KG1 (cell line): Measurements from ENCODE around the gene PPIP5K1.
"Not testable (repeated sequence)": the region's sequence is repeated elsewhere in the genome, so short reads cannot be mapped to it uniquely, and the experiment has no call there.

Source experiments
- DNase-seq: peaks from one replicate; lab custom pipeline; 2025; lab: John Stamatoyannopoulos, UW

PPIP5K1 gene

DNA sequence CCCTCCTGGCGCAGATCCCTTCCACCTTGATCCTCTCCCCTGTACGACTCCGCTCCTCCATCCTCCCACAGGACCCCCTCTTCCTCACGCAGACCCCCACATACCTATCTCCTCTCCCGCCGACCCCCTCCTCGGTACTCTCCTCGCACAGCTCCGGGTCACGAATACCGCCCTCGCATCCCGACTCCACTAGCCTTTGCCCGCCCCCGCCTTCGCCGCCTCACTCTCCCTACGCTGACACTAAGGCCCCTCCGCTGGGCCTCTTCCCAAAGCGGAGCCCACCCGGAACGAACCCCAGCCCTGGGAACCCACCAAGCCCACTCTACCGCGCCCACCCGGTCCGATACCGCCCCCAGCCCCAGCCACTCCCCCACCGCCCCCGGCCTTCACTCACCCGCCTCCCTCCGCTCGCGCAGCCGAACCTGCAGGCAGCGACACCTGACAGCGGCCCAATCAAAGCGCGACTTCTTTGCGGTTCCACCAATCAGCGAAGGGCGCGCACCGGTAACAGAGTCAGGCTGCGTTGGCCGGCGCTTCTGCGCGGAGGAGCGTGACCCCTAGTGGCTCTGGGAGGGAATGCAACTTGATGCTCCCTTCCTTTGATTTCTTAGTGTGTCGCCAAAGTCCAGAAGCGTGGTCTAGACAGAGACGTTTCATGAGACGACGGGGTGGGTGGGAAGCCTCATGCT is at the start of gene PPIP5K1:
Gene PPIP5K1, minus strand, starts transcription at position 431 of the 689 bp plus-strand sequence. CDS start 5,704 bp downstream, outside the sequence.
- DNase-seq = not testable (repeated sequence)

DNA sequence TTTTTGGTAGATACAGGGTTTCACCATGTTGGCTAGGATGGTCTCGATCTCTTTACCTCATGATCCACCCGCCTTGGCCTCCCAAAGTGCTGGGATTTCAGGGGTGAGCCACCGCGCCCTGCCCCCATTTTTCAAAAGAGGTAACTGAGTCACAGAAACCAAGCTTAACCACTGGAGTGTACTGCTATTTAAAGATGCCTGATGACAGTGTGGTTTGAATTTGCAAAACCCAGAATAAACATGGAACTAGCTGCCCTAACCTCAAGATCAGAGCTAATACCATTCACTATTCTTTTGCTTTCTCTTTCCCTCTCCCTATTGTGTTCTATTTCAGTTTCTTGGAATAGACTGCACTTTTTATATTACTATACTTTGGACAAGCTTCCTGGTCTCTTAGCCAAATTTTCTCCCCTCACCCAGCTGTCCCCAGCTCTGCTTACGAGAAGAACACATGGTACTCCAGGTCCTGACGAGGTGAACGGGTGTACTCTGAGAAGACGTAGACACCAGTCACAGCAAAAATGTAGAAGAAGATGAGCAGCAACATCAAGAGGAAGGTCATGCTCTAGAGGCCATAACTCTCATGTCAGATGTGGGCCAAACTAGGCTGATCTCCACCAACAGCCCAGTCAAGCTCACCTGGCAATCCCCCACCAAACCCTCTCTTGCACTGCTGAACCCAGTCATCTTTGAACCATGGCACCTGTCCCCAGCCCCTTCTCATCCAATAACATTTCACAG is 48.6 kb upstream of the PPIP5K1 start:
- DNase-seq = not testable (repeated sequence)

DNA sequence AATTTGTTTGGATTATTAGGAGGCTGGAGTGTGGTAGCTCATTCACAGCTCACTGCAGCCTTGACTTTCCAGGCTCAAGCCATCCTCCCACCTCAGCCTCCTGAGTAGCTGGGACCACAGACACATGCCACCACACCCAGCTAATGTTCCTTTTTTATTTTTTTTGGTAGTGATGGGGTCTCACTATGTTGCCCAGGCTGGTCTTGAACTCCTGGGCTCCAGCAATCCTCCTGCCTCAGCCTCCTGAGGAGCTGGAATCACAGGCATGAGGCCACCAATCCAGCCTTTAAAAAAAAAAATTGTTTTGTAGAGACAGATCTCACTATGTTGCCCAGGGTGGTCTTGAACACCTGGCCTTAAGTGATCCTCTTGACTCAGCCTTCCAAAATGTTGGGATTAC is 36.9 kb upstream of the PPIP5K1 start:
- DNase-seq = not testable (repeated sequence)

DNA sequence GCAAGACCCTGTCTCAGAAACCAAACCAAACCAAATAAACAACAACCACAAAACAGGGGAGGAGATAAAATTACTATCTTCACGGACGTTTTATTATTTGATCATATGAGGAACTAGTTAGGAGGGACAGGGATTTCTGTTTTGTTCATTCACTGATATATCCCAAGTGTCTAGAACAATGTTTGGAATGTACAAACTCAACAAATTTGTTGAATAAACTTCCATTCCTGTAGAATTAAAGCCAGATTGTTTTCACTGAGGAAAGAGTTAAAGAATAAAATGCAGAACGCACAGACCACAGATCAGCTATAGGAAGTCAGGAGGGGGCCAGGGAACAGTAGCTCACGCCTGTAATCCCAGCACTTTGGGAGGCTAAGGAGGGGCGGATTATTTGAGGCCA is 35.1 kb upstream of the PPIP5K1 start:
- DNase-seq = no peak

DNA sequence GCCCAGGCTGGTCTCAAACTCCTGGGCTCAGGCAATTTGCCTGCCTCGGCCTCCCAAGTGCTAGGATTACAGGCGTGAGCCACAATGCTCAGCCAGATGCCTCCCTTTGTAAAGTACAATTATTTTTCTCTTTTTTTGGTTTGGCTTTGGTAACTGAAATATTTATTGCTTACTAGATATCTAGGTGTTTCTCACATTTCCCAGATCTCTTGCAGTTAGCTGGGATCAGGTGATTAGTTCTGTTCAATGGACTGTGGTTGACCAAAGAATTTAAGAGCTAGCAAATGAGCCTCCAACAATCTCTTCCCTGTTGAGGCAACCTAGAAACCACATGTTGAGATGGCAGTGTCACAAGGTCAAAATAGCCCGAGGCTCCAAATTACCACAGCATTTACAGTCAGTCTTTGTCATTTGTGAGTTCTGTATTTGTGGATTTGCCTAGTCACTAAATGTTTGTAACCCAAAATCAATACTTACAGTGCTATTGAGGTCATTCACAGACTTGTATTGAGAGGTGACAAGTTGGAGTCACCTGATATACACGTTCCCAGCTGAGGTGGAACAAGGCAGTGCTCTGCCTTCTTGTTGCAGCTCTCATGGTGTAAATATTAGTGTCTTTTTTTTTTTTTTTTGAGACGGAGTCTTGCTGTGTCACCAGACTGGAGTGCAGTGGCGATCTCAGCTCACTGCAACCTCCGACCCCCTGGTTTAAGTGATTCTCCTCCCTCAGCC is 32.2 kb upstream of the PPIP5K1 start:
- DNase-seq = not testable (repeated sequence)

DNA sequence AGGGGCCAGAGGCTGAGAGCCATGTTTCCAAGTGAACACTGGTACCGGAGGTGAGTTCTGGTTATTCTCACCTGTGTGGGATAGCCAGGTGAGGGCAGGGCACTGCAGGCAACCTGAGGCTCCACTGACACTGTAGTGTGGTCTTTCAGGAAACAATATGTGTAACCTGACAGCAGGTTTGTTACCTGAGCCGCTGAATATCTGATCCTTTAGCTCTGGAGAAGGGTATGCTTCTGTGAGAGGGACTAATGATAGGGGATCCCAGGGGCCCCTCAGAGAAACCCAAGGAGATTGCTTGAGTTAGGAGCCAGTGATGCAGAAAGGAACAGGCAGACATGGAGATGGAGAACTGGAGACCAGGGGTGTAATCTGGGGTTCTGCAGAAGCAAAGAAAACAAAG is 28.7 kb upstream of the PPIP5K1 start, which contains the start of gene STRC:
Gene STRC, minus strand, starts transcription at position 101 of the 400 bp plus-strand sequence. Its CDS starts 78 bp downstream, at position 23.
- DNase-seq = not testable (repeated sequence)

DNA sequence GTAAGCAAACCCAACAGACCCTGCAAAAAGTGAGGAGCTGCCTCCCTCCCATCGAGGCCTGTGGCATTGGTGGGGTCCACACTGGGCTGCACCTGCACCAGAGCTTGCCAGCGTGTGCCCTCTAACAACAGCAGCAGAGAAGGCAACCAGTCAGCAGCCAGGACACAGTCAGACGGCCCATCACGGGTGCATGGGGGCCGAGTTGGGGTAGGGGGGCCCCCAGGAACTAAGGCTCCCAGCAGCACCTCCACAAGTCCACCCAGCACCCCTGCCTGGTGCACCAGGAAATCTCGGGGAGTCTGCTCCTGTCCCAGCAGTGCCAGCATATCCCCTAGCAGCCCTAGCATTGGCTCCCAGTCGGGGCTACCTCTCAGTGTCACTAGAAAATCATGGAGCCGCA is 27.7 kb upstream of the PPIP5K1 start:
- DNase-seq = not testable (repeated sequence)

DNA sequence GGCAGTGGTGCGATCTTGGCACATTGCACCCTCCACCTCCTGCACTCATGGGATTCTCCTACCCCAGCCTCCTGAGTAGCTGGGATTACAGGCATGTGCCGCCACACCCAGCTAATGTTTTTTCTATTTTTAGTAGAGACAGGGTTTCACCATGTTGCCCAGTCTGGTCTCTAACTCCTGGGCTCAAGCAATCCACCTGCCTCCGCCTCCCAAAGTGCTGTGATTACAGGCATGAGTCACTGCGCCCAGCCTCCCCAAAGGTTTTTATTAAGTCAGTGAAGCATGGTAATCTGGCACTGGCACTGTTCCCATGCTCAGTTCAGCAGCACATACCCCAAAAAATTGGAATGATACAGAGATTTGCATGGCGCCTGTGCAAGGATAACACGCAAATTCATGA is 12.2 kb upstream of the PPIP5K1 start:
- DNase-seq = not testable (repeated sequence)

DNA sequence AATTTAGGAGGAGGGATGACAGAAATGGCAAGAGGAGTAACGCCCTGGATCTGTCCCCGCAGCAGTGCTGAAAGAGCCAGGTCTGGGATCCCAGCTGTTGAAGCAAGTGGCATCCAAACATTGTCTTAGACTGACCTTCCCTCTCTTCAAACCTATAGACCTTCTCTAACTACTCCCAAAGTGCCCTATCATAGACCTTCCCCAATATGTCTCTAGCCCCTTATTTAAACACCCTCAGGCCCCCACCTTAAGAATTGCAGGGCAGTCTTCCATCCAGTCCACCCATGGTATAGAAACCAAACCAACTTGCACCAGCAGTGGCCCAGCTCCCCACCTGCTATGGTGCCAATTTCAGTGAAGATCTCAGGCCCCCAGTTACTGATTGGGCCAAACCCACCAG is 10.2 kb upstream of the PPIP5K1 start:
- DNase-seq = not testable (repeated sequence)

DNA sequence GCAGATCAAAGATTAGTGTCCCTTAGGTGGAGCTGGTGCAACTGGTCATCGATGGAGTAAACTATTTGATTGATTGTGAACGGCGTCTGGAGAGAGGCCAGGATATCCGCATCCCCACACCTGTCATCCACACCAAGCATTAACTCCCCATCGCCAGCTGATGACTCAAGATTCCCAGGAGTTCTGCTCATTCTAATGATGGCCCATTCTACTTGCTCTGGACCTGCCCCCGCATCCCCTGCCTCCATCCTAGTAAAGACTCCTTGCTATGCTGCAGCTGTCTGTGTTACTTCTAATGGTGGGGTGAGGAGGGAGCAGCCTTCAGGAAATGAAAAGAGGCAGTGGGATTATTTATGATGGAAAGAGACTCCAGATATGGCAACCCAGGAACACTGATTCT is 9.1 kb upstream of the PPIP5K1 start:
- DNase-seq = not testable (repeated sequence)

DNA sequence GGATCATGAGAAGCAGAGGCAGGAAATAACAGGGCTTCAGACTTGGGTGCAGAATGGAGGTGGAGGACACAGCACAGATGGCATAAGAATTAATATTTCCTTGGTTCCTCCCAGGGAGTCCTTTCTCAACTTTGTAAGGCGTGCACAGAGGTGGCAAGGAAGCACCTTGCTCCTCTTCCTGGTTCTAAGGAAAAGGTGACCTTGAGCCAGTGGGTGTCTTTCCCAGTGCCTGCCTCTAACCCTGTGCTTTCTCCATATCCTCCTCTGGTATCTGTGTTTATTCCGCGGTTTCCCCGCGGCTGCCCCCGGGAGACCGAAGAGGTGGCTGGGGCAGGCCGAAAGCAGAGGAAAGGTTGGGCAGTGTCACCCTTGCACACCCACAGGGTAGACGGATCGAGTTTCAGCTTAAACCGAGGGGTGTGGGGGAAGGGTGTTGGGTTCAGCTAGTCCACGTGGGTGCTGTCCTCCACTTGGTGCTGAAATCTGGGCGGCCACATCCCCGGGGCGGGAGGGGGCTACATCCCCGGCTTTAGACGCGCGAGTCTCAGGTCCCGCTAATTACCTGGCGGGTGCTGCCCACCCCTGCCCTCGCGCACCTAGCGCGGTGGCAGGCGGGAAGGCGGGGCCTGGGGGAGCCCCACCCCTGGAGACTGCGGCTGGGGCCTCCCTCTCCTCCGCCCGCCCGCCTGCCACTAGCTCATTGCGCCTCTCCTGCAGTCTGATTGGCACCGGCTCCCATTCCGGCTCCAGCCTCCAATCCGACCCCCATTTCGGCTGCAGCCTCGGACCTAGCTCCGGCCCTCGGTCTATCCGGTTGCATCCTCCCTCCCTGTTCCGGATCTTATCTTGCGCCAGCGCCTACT is 3.6 kb upstream of the PPIP5K1 start, which contains the start of gene CKMT1B:
Gene CKMT1B, plus strand, starts transcription at position 700 of the 863 bp plus-strand sequence. CDS start 192 bp downstream, outside the sequence.
- not testable (repeated sequence) for DNase-seq

DNA sequence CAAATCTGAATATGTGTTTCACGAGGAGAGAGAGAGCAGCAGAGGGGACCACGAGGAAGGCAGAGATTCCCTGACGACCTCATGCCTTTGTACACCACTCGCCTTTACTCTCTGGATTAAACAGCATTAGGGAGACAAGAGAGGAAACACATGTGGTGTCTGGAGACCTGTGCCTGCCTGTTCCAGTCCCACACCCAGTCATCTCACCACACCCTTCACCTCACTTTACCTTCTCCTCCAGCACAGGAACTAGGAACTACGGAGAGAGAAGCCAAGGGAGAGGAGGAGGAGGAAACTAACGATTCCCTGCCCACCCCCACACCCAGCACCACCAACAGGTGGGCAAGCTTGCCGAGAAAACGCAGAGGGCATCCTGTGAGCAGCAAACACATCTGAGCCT is 2.8 kb upstream of the PPIP5K1 start:
- not testable (repeated sequence) for DNase-seq

DNA sequence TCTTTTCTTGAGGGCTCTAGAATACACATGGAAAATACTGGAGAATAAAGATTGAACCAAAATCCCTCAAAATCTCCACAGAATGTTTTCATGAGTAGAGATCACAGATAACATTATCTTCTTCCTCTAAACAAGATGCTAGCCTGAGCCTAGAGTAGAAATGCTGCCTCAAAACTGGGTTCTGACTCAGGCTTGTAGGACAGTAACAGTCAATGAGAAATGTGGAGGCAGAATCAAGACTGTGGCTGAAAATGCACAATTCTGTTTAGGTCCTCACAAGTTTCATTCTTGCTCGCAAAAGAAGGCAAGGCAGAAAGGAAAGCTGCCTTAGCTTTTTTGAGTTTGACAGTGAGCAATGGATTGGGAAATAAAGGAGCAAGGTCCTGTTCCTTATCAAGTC is 15.4 kb downstream of the PPIP5K1 start:
- DNase-seq = not testable (repeated sequence)

DNA sequence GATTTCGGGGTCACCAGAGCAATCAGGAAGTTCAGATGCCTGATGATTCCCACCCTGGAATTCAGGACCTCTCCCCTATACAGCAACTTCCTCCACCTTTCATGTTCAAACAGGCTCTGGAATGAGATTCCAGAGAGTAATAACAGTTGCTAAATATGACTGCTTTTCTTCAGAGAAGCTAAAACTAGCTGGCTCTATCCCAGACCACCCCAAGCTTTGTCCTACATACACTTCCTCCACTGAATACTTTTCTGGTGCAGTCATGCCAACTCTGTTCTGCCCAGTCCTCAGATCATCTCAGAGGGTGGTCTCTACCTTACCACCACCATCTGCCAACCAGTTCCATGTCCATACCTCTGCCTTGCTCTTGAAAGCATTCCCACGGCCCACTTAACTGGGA is 23.4 kb downstream of the PPIP5K1 start:
- not testable (repeated sequence) for DNase-seq

DNA sequence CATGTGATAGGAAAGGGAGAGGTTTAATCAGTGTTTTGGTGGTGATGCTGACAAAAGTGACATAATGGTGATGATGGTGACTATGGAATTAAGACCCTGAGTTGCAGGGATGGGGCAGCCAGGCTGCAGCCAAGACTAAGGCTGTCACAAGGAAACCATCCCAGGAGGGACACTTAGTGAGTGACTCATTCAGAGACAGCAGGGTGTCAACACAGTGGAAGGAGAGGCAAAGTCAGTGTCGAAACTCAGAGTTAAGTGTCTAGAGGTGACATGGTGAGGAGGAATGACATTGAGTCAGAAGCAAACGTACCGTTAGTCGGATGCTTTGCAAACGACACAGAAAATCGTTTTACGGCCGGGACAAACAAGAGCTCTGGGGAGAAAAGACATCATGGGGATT is 26.2 kb downstream of the PPIP5K1 start:
- DNase-seq = not testable (repeated sequence)

DNA sequence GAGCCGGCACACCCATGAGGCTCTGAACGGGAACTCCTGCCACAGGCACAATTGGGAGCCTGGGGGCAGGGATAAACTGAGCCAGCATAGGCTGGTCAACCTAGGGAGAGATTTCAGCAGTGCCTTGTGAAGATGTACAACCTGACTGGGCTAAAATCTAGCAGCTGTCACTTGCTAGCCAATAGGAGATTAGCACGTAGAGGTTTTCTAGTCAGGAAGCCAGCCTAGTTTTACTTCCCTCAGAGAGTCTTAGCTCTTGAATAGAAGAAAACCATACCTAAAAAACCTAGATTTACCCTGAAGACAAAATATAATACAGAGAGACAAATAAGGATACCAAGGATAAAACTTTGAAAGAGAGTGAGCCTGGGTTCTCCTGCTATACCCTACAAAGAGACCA is 27.3 kb downstream of the PPIP5K1 start:
- DNase-seq = not testable (repeated sequence)

DNA sequence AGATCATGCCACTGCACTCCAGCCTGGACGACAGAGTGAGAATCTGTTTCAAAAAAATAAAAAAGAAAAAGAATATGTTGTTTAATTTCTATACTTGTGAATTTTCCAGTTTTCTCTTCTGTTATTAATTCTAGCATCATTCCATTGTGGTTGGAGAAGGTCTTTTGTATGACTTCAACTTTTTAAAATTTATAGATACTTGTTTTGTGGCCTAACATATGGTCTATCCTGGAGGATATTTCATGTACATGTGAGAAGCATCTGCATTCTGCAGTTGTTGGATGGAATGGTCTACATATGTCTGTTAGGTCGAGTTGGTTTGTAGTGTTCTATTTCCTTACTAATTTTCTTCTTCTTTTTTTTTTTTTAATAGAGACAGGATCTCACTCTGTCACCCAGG is 37.0 kb downstream of the PPIP5K1 start:
- no peak for DNase-seq

DNA sequence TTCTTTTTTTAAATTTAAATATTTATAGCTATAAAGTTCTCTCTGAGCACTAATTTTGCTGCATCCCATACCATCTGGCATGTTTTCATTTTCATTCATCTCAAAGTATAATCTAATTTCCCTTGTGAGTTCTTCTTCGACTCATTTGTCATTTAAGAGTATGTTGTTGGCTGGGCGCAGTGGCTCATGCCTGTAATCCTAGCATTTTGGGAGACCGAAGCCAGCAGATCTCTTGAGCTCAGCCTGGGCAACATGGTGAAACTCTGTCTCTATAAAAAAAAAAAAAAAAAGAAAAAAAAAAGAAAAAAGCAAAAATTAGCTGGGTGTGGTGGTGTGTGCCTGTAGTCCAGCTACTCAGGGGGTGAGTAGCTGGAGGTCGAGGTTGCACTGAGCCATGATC is 37.8 kb downstream of the PPIP5K1 start:
- DNase-seq = no peak

DNA sequence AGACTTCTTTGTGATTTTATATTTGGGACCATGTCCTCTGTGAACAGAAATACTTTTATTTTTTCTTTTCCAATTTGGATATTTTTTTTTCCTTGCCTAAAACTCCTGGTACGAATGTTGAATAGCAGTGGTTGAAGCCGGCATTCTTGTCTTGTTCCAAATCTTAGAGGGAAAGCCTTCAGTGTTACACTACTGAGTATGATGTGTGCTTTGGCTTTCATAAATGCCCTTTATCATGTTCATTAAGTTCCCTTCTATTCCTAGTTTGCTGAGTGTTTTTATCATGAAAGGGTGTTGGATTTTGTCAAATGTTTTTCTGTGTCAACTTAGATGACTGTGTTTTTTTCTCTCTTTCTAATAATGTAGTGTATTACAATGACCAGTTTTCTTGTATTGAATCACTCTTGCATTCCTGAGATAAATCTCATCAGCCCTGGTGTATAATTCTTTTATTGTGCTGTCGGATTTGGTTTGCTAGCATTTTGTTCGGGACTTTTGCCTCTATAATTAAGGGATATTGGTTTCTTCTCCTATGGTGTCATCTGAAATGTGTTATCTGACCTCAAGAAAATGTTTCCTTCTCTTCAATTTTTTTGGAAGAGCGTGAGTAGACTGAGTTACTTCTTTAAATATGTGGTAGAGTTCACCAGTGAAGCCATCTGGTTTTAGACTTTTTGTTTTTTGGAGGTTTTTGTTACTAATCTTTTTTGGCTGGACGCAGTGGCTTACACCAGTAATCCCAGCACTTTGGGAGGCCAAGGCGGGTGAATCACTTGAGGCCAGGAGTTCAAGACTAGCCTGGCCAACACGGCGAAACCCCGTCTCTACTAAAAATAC is 39.3 kb downstream of the PPIP5K1 start:
- no peak for DNase-seq

DNA sequence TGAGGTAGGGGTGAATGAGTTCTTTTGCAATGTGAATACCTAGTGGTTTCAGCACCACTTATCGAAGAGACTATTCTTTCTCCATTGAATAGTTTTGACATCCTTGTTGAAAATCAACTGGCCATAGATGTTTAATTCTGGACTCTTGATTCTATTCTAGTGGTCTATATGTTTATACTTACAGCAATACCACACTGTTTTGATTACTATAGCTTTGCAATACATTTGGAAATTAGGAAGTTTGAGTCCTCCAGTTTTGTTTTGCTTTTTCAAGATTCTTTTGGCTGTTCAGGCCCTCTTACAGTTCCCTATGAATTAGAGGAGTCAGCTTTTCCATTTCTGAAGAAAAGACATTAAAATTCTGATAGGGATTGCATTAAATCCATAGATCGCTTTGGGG is 42.5 kb downstream of the PPIP5K1 start:
- DNase-seq = no peak

DNA sequence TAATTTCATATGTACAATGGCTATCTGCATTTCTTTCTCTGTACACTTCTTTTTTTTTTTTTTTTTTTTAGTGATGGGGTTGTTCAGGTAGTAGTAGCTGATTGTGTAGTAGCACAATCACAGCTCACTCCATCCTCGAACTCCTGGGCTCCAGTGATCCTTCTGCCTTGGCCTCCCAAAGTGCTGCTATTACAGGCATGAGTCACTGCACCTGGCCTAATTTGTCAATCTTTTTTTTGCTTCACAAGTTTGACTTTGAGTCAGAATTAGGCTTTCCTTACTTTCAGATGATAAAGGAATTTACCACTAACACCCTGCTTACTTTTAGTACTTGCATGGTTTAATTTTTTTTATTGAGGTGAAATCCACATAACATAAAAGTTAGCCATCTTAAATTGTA is 44.6 kb downstream of the PPIP5K1 start:
- no peak for DNase-seq
